B cell (primary cell): ENCODE data around the gene CTNNA2. TPM values are rescaled to one million over a fixed set of nuclear protein-coding genes. Genes with fewer than 3 reads are reported as not detected.

ENCODE experiments used
- ATAC-seq: fragments of 200-7000 bp; cut with Tn5 transposase; one replicate; pipeline ENCODE4 v1.10.0; 2021; ENCODE audit warnings: low read depth, mild to moderate bottlenecking, moderate number of reproducible peaks, moderate library complexity
- CTCF ChIA-PET: fragments of 350-600 bp; sonication (Branson Sonifier 250); formaldehyde crosslinking; loops from one replicate; lab custom pipeline; 2021; ENCODE audit warnings: antibody characterized with exemption, inconsistent platforms; lab: Charles Lee
- POLR2A ChIA-PET: fragments of 350-600 bp; sonication (Branson Sonifier 250); formaldehyde crosslinking; loops from one replicate; lab custom pipeline; 2021; ENCODE audit warnings: antibody characterized with exemption; lab: Charles Lee
- DNase-seq: peaks from one replicate; pipeline ENCODE4 v3.0.0; 2013
- H2AFZ ChIP-seq: 2 replicates; pipeline ENCODE4 v1.6.1; 2012; ENCODE audit warnings: mild to moderate bottlenecking, low read depth, low read length; ENCODE audit not compliant: insufficient read depth, poor library complexity, severe bottlenecking
- H3K27ac ChIP-seq, 2 donors: 1 replicate in 1 of 2; 2 replicates in 1 of 2; pipeline ENCODE4 v1.5.1; 2012 to 2013; ENCODE audit warnings: low read length in 2 of 2, mild to moderate bottlenecking in 2 of 2, moderate library complexity in 1 of 2
- H3K27me3 ChIP-seq, 4 experiments: fragments of 200-600 bp in 1 of 4; sonication (generic) in 1 of 4; replicated peaks in 1 of 4; 1 replicate in 2 of 4; 2 replicates in 2 of 4; pipeline versions ENCODE4 v1.6.1 to v1.7.0; 2013 to 2016; ENCODE audit warnings: low read length in 3 of 4, mild to moderate bottlenecking in 2 of 4, mixed read lengths in 1 of 4, moderate library complexity in 1 of 4; ENCODE audit not compliant: insufficient read depth in 4 of 4, control insufficient read depth in 3 of 4; ENCODE audit errors: control extremely low read depth in 1 of 4
- H3K36me3 ChIP-seq, 2 experiments: replicated peaks in 1 of 2; 1 replicate in 1 of 2; 2 replicates in 1 of 2; pipeline versions ENCODE4 v1.6.1 to v1.7.1; 2013; ENCODE audit warnings: low read length in 1 of 2; ENCODE audit not compliant: insufficient read depth in 2 of 2, control insufficient read depth in 1 of 2; ENCODE audit errors: control extremely low read depth in 1 of 2, extremely low read depth in 1 of 2
- H3K4me1 ChIP-seq, 2 donors: fragments of 200-600 bp in 1 of 2; sonication (generic) in 1 of 2; 1 replicate in 1 of 2; 2 replicates in 1 of 2; pipeline versions ENCODE4 v1.5.1 to v1.6.1; 2013 to 2017; ENCODE audit warnings: low read length in 2 of 2; ENCODE audit not compliant: control insufficient read depth in 2 of 2, insufficient read depth in 2 of 2
- H3K4me2 ChIP-seq: replicated peaks from 2 replicates; pipeline ENCODE3; 2012; ENCODE audit warnings: mild to moderate bottlenecking, low read depth, low read length; ENCODE audit not compliant: poor library complexity, severe bottlenecking
- H3K4me3 ChIP-seq, 5 experiments: fragments of 200-600 bp in 1 of 5; sonication (generic) in 1 of 5; 1 replicate in 3 of 5; 2 replicates in 2 of 5; pipeline versions ENCODE4 v1.5.1 to v1.7.0; 2011 to 2016; ENCODE audit warnings: low read length in 4 of 5, mild to moderate bottlenecking in 4 of 5, low read depth in 2 of 5, control low read depth in 1 of 5, moderate library complexity in 1 of 5; ENCODE audit not compliant: insufficient read depth in 1 of 5; ENCODE audit errors: control extremely low read depth in 1 of 5, extremely low read depth in 1 of 5
- H3K79me2 ChIP-seq: fragments of 200-600 bp; sonication (generic); one replicate; pipeline ENCODE4 v1.6.0; 2016; ENCODE audit warnings: low read length; ENCODE audit not compliant: control insufficient read depth, insufficient read depth
- H3K9ac ChIP-seq: fragments of 200-600 bp; sonication (generic); 2 replicates; pipeline ENCODE4 v1.6.1; 2017; ENCODE audit warnings: mild to moderate bottlenecking, low read length, moderate library complexity
- H3K9me3 ChIP-seq, 3 donors: one replicate each; pipeline versions ENCODE4 v1.6.1 to v1.7.1; 2013; ENCODE audit warnings: low read length in 2 of 3; ENCODE audit not compliant: control insufficient read depth in 2 of 3, insufficient read depth in 1 of 3; ENCODE audit errors: control extremely low read depth in 1 of 3
- H4K20me1 ChIP-seq: 2 replicates; pipeline ENCODE4 v1.6.0; 2012; ENCODE audit warnings: mild to moderate bottlenecking, low read length; ENCODE audit not compliant: insufficient read depth, control insufficient read depth, poor library complexity, severe bottlenecking
- H3K27ac Mint-ChIP-seq: one replicate; pipeline ENCODE4 v1.8.0; 2021; ENCODE audit warnings: mixed read lengths
- H3K27me3 Mint-ChIP-seq: one replicate; pipeline ENCODE4 v1.8.0; 2021; ENCODE audit warnings: mixed read lengths
- H3K4me1 Mint-ChIP-seq: one replicate; pipeline ENCODE4 v1.8.0; 2021; ENCODE audit warnings: mixed read lengths
- H3K4me3 Mint-ChIP-seq: one replicate; pipeline ENCODE4 v1.8.0; 2021; ENCODE audit warnings: mixed read lengths
- H3K9me3 Mint-ChIP-seq: one replicate; pipeline ENCODE4 v1.8.0; 2022; ENCODE audit warnings: mixed read lengths; ENCODE audit not compliant: insufficient read depth
- EZH2 ChIP-seq: IDR thresholded peaks from 2 replicates; pipeline ENCODE4 v1.6.1; 2012; ENCODE audit warnings: borderline replicate concordance, low read depth, mild to moderate bottlenecking, moderate library complexity, low read length; ENCODE audit not compliant: insufficient read depth, poor library complexity, severe bottlenecking
- WGBS: methylation state at CpG from one replicate; pipeline ENCODE4 v1.1.5; 2013; ENCODE audit warnings: missing lambda C conversion rate; ENCODE audit not compliant: insufficient coverage; 5-methylcytosine and 5-hydroxymethylcytosine counted together
- intact Hi-C: fragments of 100-400 bp; cut with micrococcal nuclease; formaldehyde crosslinking; loops from one replicate; pipeline ENCODE4 v1.10.0; 2022
- polyA plus RNA-seq: library from polyadenylated mRNA; depleted of rRNA; stranded (reverse); fragments of >200 nt; gene quantifications from 2 replicates; pipeline ENCODE4 v1.2.3, GENCODE V29; 2012
- total RNA-seq, 2 donors: library from RNA; stranded (reverse); fragments of 120-200 nt in 1 of 2; gene quantifications; 1 replicate in 1 of 2; 2 replicates in 1 of 2; pipeline versions ENCODE4 v1.2.3 to v1.2.4, GENCODE V29; 2013 to 2022
- TF ChIP-seq, protein P1 (sequence below): fragments of 200-600 bp; IDR thresholded peaks from one replicate; pipeline ENCODE4 v1.8.0; 2022; ENCODE audit warnings: antibody characterized with exemption, mild to moderate bottlenecking

The CTNNA2 gene
- total and polyA plus RNA-seq, 2 donors (not counting 1 experiment from before 2014, with no cell fraction given) = not detected

DNA sequence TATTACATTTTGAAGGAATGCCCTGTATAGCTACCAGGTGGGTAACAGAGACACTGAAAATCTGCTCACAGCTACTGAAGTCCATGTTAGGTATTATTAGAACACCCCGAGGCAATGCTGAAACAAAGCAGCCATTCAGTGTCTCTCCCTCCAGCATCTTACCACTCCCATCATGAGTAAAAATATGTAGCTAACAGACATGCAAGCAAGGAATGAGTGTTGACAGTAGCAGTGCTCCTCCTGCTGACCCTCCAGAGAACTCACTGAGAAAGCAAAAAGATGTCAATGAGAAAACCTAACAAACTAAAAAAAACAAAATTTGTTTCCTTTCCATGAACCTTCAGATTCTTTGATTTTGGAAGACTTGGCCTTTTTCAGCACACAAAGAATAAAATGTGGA is 397.8 kb downstream of the CTNNA2 start:
- TF ChIP-seq, protein P1, sequence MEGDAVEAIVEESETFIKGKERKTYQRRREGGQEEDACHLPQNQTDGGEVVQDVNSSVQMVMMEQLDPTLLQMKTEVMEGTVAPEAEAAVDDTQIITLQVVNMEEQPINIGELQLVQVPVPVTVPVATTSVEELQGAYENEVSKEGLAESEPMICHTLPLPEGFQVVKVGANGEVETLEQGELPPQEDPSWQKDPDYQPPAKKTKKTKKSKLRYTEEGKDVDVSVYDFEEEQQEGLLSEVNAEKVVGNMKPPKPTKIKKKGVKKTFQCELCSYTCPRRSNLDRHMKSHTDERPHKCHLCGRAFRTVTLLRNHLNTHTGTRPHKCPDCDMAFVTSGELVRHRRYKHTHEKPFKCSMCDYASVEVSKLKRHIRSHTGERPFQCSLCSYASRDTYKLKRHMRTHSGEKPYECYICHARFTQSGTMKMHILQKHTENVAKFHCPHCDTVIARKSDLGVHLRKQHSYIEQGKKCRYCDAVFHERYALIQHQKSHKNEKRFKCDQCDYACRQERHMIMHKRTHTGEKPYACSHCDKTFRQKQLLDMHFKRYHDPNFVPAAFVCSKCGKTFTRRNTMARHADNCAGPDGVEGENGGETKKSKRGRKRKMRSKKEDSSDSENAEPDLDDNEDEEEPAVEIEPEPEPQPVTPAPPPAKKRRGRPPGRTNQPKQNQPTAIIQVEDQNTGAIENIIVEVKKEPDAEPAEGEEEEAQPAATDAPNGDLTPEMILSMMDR = no peak
- no peak for TF ChIP-seq EZH2
- Histone ChIP-seq H3K9me3 (peaks cover 0 to 3% (median 1%) of the 10 kb centered on the region in 3 donors), H3K27me3 (no peaks in the 10 kb centered on the region), H3K27ac (no peak overlapping the region), H3K36me3 (no peaks in the 10 kb centered on the region), H3K4me2 (no peak overlapping the region), H3K4me1 (no peaks in the 10 kb centered on the region), H3K4me3 (no peak overlapping the region), H2AFZ (no peak overlapping the region), H3K9ac (no peak overlapping the region), H4K20me1 (no peaks in the 10 kb centered on the region), H3K79me2 (no peaks in the 10 kb centered on the region)
- Mint-ChIP-seq H3K9me3 (no peaks in the 10 kb centered on the region), H3K27me3 (no peaks in the 10 kb centered on the region), H3K4me3 (no peak overlapping the region), H3K27ac (no peak overlapping the region), H3K4me1 (no peaks in the 10 kb centered on the region)
- no CpG with 5 or more reads among the region's 1 CpG for WGBS
- ATAC-seq (no peak), DNase-seq (no peak)
- intact Hi-C loops = no loop called here
- CTCF ChIA-PET = no interaction called here
- POLR2A ChIA-PET = no interaction called here

GRCh38 chr2:79915455-79915854 is 402.6 kb downstream of the CTNNA2 start:
- CTCF ChIA-PET = no interaction called here
- Histone ChIP-seq H4K20me1 (no peaks in the 10 kb centered on the region), H3K4me2 (no peak overlapping the region), H3K4me1 (no peaks in the 10 kb centered on the region), H3K9me3 (peaks cover 0 to 1% (median 0%) of the 10 kb centered on the region in 3 donors), H3K79me2 (no peaks in the 10 kb centered on the region), H3K9ac (no peak overlapping the region), H2AFZ (no peak overlapping the region), H3K4me3 (no peak overlapping the region), H3K36me3 (no peaks in the 10 kb centered on the region), H3K27me3 (no peaks in the 10 kb centered on the region), H3K27ac (no peak overlapping the region)
- ATAC-seq = no peak
- H3K9me3 Mint-ChIP-seq = no peaks in the 10 kb centered on the region
- H3K4me1 Mint-ChIP-seq = no peaks in the 10 kb centered on the region
- WGBS = 100% methylated on average over 1 of the region's 4 CpGs
- TF ChIP-seq, protein P1 = no peak
- no peak for TF ChIP-seq EZH2
- no peak overlapping the region for H3K27ac Mint-ChIP-seq
- POLR2A ChIA-PET = no interaction called here
- intact Hi-C loops = no loop called here
- H3K4me3 Mint-ChIP-seq = no peak overlapping the region
- H3K27me3 Mint-ChIP-seq = no peaks in the 10 kb centered on the region
- DNase-seq = no peak
